ENCODE data around the gene TMEM229A.
"Not testable (repeated sequence)": the region's sequence is repeated elsewhere in the genome, so short reads cannot be mapped to it uniquely, and the experiment has no call there.

Gene TMEM229A

DNA sequence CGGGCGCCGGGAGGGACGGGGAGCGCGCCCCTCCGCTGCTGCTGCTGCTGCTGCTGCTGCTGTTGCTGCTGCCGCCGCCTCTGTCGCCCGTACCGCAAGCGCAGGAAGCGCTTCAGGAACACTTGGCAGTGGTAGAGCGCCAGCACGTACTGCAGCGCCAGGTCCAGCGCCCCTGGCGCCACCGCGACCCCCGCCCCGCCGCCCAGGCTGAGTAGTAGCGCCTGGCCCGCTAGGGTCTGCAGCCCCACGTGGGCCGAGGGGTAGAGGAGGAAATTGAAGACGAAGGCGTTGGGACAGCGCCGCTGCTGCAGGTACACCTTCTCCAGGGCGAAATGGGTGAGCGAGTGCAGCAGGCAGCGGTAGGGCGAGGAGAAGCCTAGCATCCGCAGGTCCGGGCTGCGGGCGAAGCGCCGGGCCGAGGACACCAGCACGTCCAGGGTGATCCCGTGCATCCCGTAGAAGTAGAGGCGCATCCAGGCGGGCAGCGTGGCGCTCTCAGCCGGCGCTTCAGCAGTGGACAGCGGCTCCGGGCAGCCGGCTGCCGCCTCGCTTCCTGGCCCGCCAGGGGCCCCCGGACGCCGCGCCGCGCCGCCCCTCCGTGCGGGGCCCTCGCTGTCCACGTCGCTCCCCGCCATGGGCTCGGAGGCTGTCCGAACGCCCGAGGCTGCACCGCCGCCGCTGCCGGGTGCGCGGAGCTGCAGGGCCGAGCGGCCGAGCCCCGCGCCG is at the start of gene TMEM229A:
Gene TMEM229A (minus strand): TSS at position 699 of the 726 bp plus-strand sequence. CDS start 64 bp downstream, at position 635.
- no peak within 1 kb of the TSS for H2AFZ ChIP-seq (ENCODE audit: low read depth, low read length)
- H3K36me3 ChIP-seq (ENCODE audit: insufficient read depth, low read length): no peaks in the 10 kb centered on the region
- TF ChIP-seq EZH2 (IDR thresholded peaks at IDR 0.05; ENCODE audit: borderline replicate concordance, low read depth, low read length, severe bottlenecking): no peak
- TF ChIP-seq, protein P1, sequence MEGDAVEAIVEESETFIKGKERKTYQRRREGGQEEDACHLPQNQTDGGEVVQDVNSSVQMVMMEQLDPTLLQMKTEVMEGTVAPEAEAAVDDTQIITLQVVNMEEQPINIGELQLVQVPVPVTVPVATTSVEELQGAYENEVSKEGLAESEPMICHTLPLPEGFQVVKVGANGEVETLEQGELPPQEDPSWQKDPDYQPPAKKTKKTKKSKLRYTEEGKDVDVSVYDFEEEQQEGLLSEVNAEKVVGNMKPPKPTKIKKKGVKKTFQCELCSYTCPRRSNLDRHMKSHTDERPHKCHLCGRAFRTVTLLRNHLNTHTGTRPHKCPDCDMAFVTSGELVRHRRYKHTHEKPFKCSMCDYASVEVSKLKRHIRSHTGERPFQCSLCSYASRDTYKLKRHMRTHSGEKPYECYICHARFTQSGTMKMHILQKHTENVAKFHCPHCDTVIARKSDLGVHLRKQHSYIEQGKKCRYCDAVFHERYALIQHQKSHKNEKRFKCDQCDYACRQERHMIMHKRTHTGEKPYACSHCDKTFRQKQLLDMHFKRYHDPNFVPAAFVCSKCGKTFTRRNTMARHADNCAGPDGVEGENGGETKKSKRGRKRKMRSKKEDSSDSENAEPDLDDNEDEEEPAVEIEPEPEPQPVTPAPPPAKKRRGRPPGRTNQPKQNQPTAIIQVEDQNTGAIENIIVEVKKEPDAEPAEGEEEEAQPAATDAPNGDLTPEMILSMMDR (IDR thresholded peaks at IDR 0.05; ENCODE audit: borderline replicate concordance, extremely low read depth, low read length, poor library complexity, severe bottlenecking): no peak
- H3K9me3 ChIP-seq (ENCODE audit: insufficient read depth, low read length, severe bottlenecking): no peaks in the 10 kb centered on the region
- H3K27ac ChIP-seq (ENCODE audit: low read length): no peak within 1 kb of the TSS
- H3K4me1 ChIP-seq (ENCODE audit: insufficient read depth, low read length): no peaks in the 10 kb centered on the region
- H4K20me1 ChIP-seq (ENCODE audit: insufficient read depth, low read length): no peaks in the 10 kb centered on the region
- no peak within 1 kb of the TSS for H3K4me3 ChIP-seq (ENCODE audit: low read depth in 1 of 2, low read length in 2 of 2)
- H3K79me2 ChIP-seq (ENCODE audit: insufficient read depth, low read length): no peaks in the 10 kb centered on the region
- no peak for DNase-seq
- no peak within 1 kb of the TSS for H3K9ac ChIP-seq (ENCODE audit: low read depth, low read length)
- ATAC-seq (ENCODE audit: insufficient read depth, low read depth): no peak
- no peaks in the 10 kb centered on the region for H3K27me3 ChIP-seq (ENCODE audit: insufficient read depth, low read length, poor library complexity)
- no peak within 1 kb of the TSS for H3K4me2 ChIP-seq (ENCODE audit: insufficient read depth, low read length)

DNA sequence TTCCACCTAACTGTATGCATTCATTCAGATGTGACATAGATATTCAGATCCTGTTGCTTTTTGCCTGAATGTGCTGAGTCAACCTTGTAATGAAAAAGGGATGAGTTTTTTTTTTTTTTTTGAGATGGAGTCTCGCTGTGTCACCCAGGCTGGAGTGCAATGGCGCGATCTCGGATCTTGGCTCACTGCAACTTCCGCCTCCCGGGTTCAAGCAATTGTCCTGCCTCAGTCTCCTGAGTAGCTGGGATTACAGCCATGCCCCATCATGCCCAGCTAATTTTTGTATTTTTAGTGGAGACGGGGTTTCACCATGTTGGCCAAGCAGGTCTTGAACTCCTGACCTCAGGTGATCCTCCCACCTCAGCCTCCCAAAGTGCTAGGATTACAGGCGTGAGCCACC is 49.4 kb upstream of the TMEM229A start:
- not testable (repeated sequence) for H3K4me3 ChIP-seq (ENCODE audit: low read depth in 1 of 2, low read length in 2 of 2); ATAC-seq (ENCODE audit: insufficient read depth, low read depth); H2AFZ ChIP-seq (ENCODE audit: low read depth, low read length); H3K4me2 ChIP-seq (ENCODE audit: insufficient read depth, low read length); H3K9me3 ChIP-seq (ENCODE audit: insufficient read depth, low read length, severe bottlenecking); H3K9ac ChIP-seq (ENCODE audit: low read depth, low read length); H3K4me1 ChIP-seq (ENCODE audit: insufficient read depth, low read length); H3K36me3 ChIP-seq (ENCODE audit: insufficient read depth, low read length); H3K27me3 ChIP-seq (ENCODE audit: insufficient read depth, low read length, poor library complexity); DNase-seq; H4K20me1 ChIP-seq (ENCODE audit: insufficient read depth, low read length); H3K27ac ChIP-seq (ENCODE audit: low read length); H3K79me2 ChIP-seq (ENCODE audit: insufficient read depth, low read length)

DNA sequence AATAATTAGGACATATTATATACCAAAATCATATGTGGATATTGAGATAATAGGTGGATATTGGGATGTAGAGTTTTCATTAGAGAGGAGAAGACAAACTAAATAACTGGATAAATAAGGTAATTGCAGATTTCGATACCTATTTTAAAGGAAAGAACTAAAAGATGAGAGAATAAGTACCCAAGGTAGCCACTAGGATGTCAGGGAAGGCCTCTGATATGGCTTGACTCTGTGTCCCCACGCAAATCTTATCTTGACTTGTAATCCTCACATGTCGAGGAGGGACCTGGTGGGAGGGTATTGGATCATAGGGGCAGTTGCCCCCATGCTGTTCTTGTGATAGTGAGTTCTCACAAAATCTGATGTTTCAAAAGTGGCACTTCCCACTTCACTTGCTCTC is 44.7 kb upstream of the TMEM229A start:
- Histone ChIP-seq H3K4me1 (ENCODE audit: insufficient read depth, low read length) (no peaks in the 10 kb centered on the region), H3K36me3 (ENCODE audit: insufficient read depth, low read length) (no peaks in the 10 kb centered on the region), H3K9ac (ENCODE audit: low read depth, low read length) (no peak overlapping the region), H3K9me3 (ENCODE audit: insufficient read depth, low read length, severe bottlenecking) (no peaks in the 10 kb centered on the region), H2AFZ (ENCODE audit: low read depth, low read length) (no peak overlapping the region), H3K4me2 (ENCODE audit: insufficient read depth, low read length) (no peak overlapping the region), H3K4me3 (ENCODE audit: low read depth in 1 of 2, low read length in 2 of 2) (no peak overlapping the region), H3K27me3 (ENCODE audit: insufficient read depth, low read length, poor library complexity) (peaks cover 1% of the 10 kb centered on the region), H4K20me1 (ENCODE audit: insufficient read depth, low read length) (no peaks in the 10 kb centered on the region), H3K27ac (ENCODE audit: low read length) (no peak overlapping the region), H3K79me2 (ENCODE audit: insufficient read depth, low read length) (no peaks in the 10 kb centered on the region)
- TF ChIP-seq EZH2 (IDR thresholded peaks at IDR 0.05; ENCODE audit: borderline replicate concordance, low read depth, low read length, severe bottlenecking): no peak
- TF ChIP-seq, protein P1 (IDR thresholded peaks at IDR 0.05; ENCODE audit: borderline replicate concordance, extremely low read depth, low read length, poor library complexity, severe bottlenecking): no peak
- no peak for DNase-seq
- no peak for ATAC-seq (ENCODE audit: insufficient read depth, low read depth)

DNA sequence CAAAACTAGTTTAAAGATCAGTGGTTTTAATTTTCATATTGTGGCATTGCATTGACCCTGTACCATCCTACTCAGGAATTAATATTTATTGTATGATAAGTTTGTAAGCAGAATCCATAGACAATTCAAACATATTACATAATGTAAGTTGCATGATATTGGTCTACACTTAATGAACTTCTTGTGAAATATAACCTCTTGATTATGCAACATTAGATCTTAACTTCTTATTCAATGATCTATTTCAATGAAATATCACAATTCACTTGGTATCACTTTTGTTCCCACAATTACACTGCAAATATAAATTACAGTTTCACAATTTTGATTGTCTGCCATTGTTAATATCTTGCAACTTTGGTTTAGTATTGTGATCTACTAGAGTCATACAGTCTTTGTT is 44.0 kb upstream of the TMEM229A start:
- no peak for ATAC-seq (ENCODE audit: insufficient read depth, low read depth)
- Histone ChIP-seq H3K79me2 (ENCODE audit: insufficient read depth, low read length) (no peaks in the 10 kb centered on the region), H3K4me3 (ENCODE audit: low read depth in 1 of 2, low read length in 2 of 2) (no peak overlapping the region), H3K9ac (ENCODE audit: low read depth, low read length) (no peak overlapping the region), H4K20me1 (ENCODE audit: insufficient read depth, low read length) (no peaks in the 10 kb centered on the region), H3K4me2 (ENCODE audit: insufficient read depth, low read length) (no peak overlapping the region), H2AFZ (ENCODE audit: low read depth, low read length) (no peak overlapping the region), H3K9me3 (ENCODE audit: insufficient read depth, low read length, severe bottlenecking) (no peaks in the 10 kb centered on the region), H3K4me1 (ENCODE audit: insufficient read depth, low read length) (no peaks in the 10 kb centered on the region), H3K27ac (ENCODE audit: low read length) (no peak overlapping the region), H3K27me3 (ENCODE audit: insufficient read depth, low read length, poor library complexity) (peaks cover 5% of the 10 kb centered on the region), H3K36me3 (ENCODE audit: insufficient read depth, low read length) (no peaks in the 10 kb centered on the region)
- DNase-seq: no peak
- no peak for TF ChIP-seq EZH2 (IDR thresholded peaks at IDR 0.05; ENCODE audit: borderline replicate concordance, low read depth, low read length, severe bottlenecking)
- TF ChIP-seq, protein P1 (IDR thresholded peaks at IDR 0.05; ENCODE audit: borderline replicate concordance, extremely low read depth, low read length, poor library complexity, severe bottlenecking): no peak

Measured in DND-41 (cell line).